Brain microvascular endothelial cell (primary cell): Measurements from ENCODE around the gene SPSB4.

Source experiments
- DNase-seq: peaks from one replicate; pipeline ENCODE4 v3.0.0-alpha.2; 2020
- H3K27ac ChIP-seq: fragments of 250-450 bp; sonication (Bioruptor Pico); 2 replicates; pipeline ENCODE4 v1.5.1; 2020; ENCODE audit warnings: mild to moderate bottlenecking, moderate library complexity
- H3K27me3 ChIP-seq: fragments of 250-450 bp; sonication (Bioruptor Pico); replicated peaks from 2 replicates; pipeline ENCODE4 v1.5.1; 2020; ENCODE audit warnings: mild to moderate bottlenecking
- H3K36me3 ChIP-seq: fragments of 250-450 bp; sonication (Bioruptor Pico); replicated peaks from 2 replicates; pipeline ENCODE4 v1.5.1; 2020; ENCODE audit warnings: mild to moderate bottlenecking
- H3K4me3 ChIP-seq: 2 replicates; pipeline ENCODE4 v1.5.1; 2011; ENCODE audit warnings: low read depth, mild to moderate bottlenecking, control low read depth, low read length, moderate library complexity
- in situ Hi-C: cut with HindIII; loops from 2 replicates; pipeline ENCODE4 v1.10.0; 2017; ENCODE audit warnings: low sequenced_read_pairs, low pct_ligation_motif_present
- TF ChIP-seq, protein P1 (sequence below): IDR thresholded peaks from 2 replicates; pipeline ENCODE4 v1.5.1; 2011; ENCODE audit warnings: low read depth, mild to moderate bottlenecking, moderate library complexity, low read length, control low read depth, inconsistent platforms; ENCODE audit errors: missing control alignments

The SPSB4 gene

DNA sequence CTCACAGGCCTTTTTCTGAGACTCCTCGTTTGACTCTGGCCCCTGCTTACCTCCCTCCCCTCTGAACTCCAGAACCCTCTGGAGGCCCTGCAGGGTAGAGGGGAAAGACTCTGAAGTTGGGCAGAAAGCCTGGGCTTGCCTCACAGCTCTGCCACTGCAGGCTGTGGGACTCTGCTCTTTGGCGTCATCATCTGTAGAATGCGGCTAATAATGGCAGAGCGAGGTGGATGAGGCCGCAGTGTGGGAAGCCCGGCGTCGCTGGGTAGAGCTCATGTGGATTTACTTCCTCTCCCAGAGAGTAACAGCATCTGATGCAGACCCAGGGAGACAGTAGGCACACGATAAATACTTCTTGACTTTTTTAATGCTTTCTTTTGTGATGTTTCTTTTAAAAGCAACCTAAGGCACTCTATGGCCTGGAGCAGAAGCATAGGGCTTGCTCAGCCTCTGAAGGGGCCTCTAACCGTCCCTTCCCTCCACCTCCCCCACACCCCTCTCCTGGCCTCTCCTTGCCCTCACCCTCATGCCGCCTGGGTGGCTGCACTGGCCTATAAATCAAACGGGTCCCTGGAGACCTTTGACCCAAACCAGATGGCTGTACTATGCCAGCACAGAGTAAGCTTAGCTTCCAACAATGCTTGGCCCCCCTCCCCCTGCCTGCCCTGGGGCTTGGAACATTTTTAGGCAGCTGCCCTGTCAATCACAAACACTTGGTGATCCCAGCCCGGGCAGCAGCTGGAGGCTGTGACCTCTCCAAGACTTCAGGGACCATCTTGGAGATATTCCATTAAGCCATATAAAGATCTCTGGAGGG is 32.9 kb downstream of the SPSB4 start:
- no peak for DNase-seq
- Histone ChIP-seq H3K27ac (no peak overlapping the region), H3K27me3 (no peaks in the 10 kb centered on the region)

DNA sequence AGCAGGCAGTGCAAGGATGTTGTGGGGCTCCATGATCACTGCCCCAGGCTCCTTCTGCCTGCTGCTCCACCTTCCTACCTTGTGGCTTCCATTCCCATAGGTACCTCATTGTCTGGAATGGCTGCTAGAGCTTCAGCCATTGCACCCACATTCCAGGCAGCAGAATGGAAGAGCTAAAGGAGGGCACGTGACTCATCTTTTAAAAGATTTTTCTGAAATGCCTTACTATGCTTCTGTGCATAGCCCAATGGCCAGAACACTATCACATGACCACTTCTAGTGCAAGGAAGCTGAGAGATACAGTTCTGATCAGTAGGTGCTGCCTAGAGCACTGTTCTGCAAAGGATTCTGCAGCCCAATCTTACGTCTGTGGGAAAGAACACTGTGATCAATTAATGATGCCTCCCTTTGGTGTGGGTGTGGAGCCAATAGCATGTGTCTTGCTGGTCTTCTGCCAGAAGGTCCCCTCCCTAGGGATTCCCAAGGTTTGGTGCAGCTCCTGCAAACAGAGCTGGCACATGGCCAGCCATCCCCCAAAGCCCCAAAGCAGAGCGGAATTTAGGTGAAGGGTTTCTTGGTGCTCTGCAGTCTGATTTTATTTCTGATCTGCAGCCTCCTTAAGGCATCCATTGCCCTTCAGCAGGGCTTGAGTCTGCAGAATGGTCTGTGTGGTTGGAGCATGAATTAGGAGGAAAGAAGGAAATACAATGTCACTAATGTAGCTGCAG is 34.4 kb downstream of the SPSB4 start:
- no peaks in the 10 kb centered on the region for H3K36me3 ChIP-seq
- in situ Hi-C loops: no loop called here
- TF ChIP-seq, protein P1, sequence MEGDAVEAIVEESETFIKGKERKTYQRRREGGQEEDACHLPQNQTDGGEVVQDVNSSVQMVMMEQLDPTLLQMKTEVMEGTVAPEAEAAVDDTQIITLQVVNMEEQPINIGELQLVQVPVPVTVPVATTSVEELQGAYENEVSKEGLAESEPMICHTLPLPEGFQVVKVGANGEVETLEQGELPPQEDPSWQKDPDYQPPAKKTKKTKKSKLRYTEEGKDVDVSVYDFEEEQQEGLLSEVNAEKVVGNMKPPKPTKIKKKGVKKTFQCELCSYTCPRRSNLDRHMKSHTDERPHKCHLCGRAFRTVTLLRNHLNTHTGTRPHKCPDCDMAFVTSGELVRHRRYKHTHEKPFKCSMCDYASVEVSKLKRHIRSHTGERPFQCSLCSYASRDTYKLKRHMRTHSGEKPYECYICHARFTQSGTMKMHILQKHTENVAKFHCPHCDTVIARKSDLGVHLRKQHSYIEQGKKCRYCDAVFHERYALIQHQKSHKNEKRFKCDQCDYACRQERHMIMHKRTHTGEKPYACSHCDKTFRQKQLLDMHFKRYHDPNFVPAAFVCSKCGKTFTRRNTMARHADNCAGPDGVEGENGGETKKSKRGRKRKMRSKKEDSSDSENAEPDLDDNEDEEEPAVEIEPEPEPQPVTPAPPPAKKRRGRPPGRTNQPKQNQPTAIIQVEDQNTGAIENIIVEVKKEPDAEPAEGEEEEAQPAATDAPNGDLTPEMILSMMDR: no peak
- H3K4me3 ChIP-seq: no peak overlapping the region
- no peak overlapping the region for H3K27ac ChIP-seq
- DNase-seq: no peak
- H3K27me3 ChIP-seq: no peaks in the 10 kb centered on the region

More for the DNA sequence above, 32.9 kb downstream of the SPSB4 start:
- in situ Hi-C loops: no loop called here
- no peak overlapping the region for H3K4me3 ChIP-seq
- H3K36me3 ChIP-seq: no peaks in the 10 kb centered on the region
- TF ChIP-seq, protein P1: no peak

DNA sequence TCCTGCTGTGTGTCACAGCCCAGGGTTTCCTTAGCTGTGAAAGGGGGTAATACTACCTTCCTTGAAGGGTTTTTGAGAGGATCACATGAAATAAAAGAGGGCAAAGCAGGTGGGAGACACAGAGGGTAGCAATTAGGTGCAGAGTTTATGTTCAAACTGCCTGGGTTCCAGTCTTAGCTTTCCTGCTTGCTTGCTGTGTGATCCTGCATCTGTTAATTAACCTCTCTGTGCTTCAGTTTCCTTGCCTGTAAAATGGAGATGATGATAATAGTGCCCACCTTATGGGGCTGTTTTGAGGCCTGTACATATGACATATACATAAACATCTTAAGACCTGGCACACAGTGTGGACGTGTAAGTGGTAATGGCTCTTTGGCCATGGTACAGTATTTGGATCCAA is 35.0 kb downstream of the SPSB4 start:
- DNase-seq: no peak
- in situ Hi-C loops: no loop called here
- Histone ChIP-seq H3K27ac (no peak overlapping the region), H3K27me3 (no peaks in the 10 kb centered on the region), H3K4me3 (no peak overlapping the region), H3K36me3 (no peaks in the 10 kb centered on the region)
- TF ChIP-seq, protein P1: no peak

DNA sequence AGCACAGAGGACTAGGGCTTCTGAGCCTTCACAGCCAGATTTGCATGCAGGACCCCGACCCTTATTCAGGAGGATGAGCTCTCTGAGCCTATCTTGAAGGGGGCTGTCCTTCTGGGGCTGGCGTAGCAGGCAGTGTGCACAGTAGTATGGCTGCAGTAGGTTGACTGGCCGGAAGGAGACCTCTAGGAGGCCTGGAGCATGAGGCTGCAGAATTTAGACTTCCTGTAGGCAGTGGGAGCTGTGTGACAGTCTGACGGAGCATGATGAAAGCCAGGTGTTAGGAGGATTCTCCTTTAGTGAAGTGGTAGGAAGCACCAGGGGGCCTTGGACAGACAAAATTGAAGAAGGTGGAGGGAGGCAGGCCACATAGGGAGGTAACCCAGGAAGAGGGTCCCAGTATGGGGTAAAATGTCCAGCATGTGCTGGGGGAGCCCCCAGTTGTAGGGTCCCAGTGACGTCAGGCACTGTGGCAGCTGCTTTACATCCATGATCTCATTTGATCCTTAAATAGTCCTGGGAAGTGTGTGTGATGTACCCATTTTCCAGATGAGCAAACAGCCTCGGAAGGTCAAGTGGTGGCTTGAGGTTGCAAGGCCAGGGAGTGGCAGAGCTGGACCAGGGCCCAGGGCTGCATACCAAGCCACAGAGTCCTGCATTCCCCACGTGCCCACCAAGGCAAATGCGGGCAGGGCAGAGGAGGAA is 36.1 kb downstream of the SPSB4 start:
- no peak overlapping the region for H3K4me3 ChIP-seq
- TF ChIP-seq, protein P1: no peak
- H3K27me3 ChIP-seq: no peaks in the 10 kb centered on the region
- H3K27ac ChIP-seq: no peak overlapping the region
- DNase-seq: no peak
- H3K36me3 ChIP-seq: no peaks in the 10 kb centered on the region
- in situ Hi-C loops: no loop called here

DNA sequence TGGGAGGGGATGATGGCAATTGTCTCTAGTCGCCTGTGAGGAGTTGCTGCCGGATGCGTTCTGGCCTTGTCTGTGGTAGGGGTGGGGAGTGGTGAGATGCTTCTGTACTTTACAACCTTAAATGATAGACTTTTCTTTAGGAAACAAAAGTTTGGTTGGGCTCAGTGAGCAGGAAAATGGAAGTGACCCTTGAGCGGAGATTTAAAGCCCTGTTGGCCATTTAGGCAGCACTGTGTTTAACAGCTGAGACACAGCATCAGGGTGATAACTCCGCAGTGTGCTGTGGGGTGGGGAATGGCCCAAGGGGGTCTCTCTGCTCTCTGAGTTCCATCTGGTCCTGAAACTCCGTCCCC is 36.6 kb downstream of the SPSB4 start:
- DNase-seq: no peak
- Histone ChIP-seq H3K27ac (no peak overlapping the region), H3K36me3 (no peaks in the 10 kb centered on the region), H3K27me3 (no peaks in the 10 kb centered on the region), H3K4me3 (no peak overlapping the region)
- in situ Hi-C loops: no loop called here
- TF ChIP-seq, protein P1: no peak
